ENCODE results near the gene GNAQ.

GRCh38 chr9:77926371-77926878, 105.2 kb downstream of the GNAQ start:
- TF ChIP-seq CTCF (IDR thresholded peaks at IDR 0.05) (no peak), POLR2A (IDR thresholded peaks at IDR 0.05) (no peak)
